WERI-Rb-1 (cell line): ENCODE measurements around the gene TULP4.

ENCODE experiments used
- DNase-seq: peaks from one replicate; pipeline ENCODE4 v3.0.0-alpha.2; 2020
- H3K27ac ChIP-seq: fragments of 250-450 bp; sonication (Bioruptor Pico); 2 replicates; pipeline ENCODE4 v1.5.1; 2020; ENCODE audit warnings: mild to moderate bottlenecking, moderate library complexity
- H3K27me3 ChIP-seq: fragments of 250-450 bp; sonication (Bioruptor Pico); 2 replicates; pipeline ENCODE4 v1.5.1; 2021; ENCODE audit warnings: mild to moderate bottlenecking, low read depth, moderate library complexity; ENCODE audit not compliant: insufficient read depth, severe bottlenecking
- H3K36me3 ChIP-seq: fragments of 250-450 bp; sonication (Bioruptor Pico); 2 replicates; pipeline ENCODE4 v1.5.1; 2020; ENCODE audit warnings: mild to moderate bottlenecking, moderate library complexity
- H3K4me3 ChIP-seq: 2 replicates; pipeline ENCODE4 v1.5.1; 2011; ENCODE audit warnings: low read depth, mild to moderate bottlenecking, control low read depth, low read length
- H3K9me3 ChIP-seq: fragments of 250-450 bp; sonication (Bioruptor Pico); 2 replicates; pipeline ENCODE4 v1.5.1; 2021; ENCODE audit warnings: mild to moderate bottlenecking, moderate library complexity; ENCODE audit not compliant: severe bottlenecking
- CTCF ChIP-seq: IDR thresholded peaks from 2 replicates; pipeline ENCODE4 v1.5.1; 2011; ENCODE audit warnings: low read depth, mild to moderate bottlenecking, control low read depth, inconsistent platforms, low read length

TULP4 gene

GRCh38 chr6:158531970-158532369, 219.7 kb downstream of the TULP4 start:
- Histone ChIP-seq H3K36me3 (peaks cover 3% of the 10 kb centered on the region; the same call in 1 of the 2 replicates), H3K27ac (no peak overlapping the region), H3K9me3 (peaks cover 9% of the 10 kb centered on the region), H3K27me3 (no peaks in the 10 kb centered on the region), H3K4me3 (no peak overlapping the region)
- TF ChIP-seq CTCF = no peak
- DNase-seq = no peak

GRCh38 chr6:158536084-158536890, 224.0 kb downstream of the TULP4 start:
- Histone ChIP-seq H3K9me3 (no peaks in the 10 kb centered on the region), H3K36me3 (peaks cover 26% of the 10 kb centered on the region), H3K4me3 (peak overlapping the region; percentile 62), H3K27me3 (no peaks in the 10 kb centered on the region), H3K27ac (peak overlapping the region; percentile 90)
- no peak for TF ChIP-seq CTCF
- peak; percentile 81 for DNase-seq

- peak; percentile 81 for DNase-seq
- Histone ChIP-seq H3K27ac (peak overlapping the region; percentile 90), H3K27me3 (no peaks in the 10 kb centered on the region), H3K4me3 (peak overlapping the region; percentile 62), H3K9me3 (no peaks in the 10 kb centered on the region), H3K36me3 (peaks cover 26% of the 10 kb centered on the region)
- TF ChIP-seq CTCF = no peak
Measured at GRCh38 chr6:158536891-158537798, 224.9 kb downstream of the TULP4 start.

GRCh38 chr6:158538741-158539140, 226.5 kb downstream of the TULP4 start:
- Histone ChIP-seq H3K9me3 (no peaks in the 10 kb centered on the region), H3K27me3 (no peaks in the 10 kb centered on the region), H3K36me3 (peaks cover 35% of the 10 kb centered on the region), H3K4me3 (no peak overlapping the region), H3K27ac (no peak overlapping the region)
- TF ChIP-seq CTCF = no peak
- DNase-seq = no peak

GRCh38 chr6:158539413-158539812, 227.1 kb downstream of the TULP4 start:
- no peak for DNase-seq
- Histone ChIP-seq H3K4me3 (no peak overlapping the region), H3K27me3 (no peaks in the 10 kb centered on the region), H3K36me3 (peaks cover 38% of the 10 kb centered on the region), H3K9me3 (no peaks in the 10 kb centered on the region), H3K27ac (no peak overlapping the region)
- TF ChIP-seq CTCF = no peak
